HG02642 (cell line): Measurements from ENCODE around the gene GUK1.

Experiments
- ATAC-seq: cut with Tn5 transposase; IDR thresholded peaks from one replicate; pipeline ENCODE4 v1.9.1; 2021; ENCODE audit warnings: mild to moderate bottlenecking; ENCODE audit not compliant: unreplicated experiment, poor library complexity

GUK1 gene

GRCh38 chr1:228194921-228195812, 55.1 kb downstream of the GUK1 start:
- ATAC-seq = no peak

- ATAC-seq = no peak
Measured at GRCh38 chr1:228197555-228198147, 57.6 kb downstream of the GUK1 start.
